Stimulated activated CD8-positive, alpha-beta memory T cell treated with anti-CD3 and anti-CD28 coated beads, Interleukin-12 subunit alpha, Interleukin-12 subunit beta, amount 100 ng/mL, for 1 hour (primary cell): ENCODE measurements around the gene TSPO.
A peak's percentile ranks its signal among the peaks of the same experiment; 100 is the strongest.
"Not testable (repeated sequence)": the region's sequence is repeated elsewhere in the genome, so short reads cannot be mapped to it uniquely, and the experiment has no call there.

Source experiments
- DNase-seq: peaks from one replicate; pipeline ENCODE4 v3.0.0-alpha.2; 2020; ENCODE audit warnings: low read depth

The TSPO gene

DNA sequence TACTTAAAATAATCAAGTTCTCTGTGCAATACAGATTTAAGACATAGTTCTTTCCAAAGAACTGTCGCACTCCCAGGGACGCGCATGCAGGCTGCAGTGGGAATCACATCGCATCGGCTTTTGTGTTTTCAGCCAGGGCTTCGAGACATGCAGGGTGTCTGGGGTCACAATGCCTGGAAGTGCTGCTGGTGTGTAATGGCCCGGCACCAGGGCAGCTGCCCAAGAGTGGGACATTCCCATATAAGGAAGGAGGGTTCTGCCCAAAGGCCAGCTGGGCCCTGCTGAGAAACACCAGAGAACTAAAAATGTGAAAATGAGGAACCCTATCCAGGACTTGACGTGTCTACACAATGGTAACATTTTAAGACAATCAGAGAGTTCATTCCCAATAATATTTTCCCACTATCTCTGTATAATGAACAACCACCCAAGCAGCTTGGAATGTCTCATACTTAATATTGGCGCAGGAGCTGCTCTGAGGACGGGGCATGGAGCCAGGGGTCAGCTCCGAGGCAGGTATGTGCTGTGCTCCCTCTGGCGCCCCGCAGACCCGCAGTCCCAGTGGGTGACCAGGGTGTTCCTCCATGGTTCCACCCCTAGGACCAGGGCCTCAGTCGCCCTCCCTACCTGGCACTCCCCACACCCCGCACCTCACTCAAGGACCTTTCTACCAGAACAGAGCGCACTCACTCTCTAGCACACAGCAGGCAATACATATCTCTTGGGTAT is 19.4 kb upstream of the TSPO start:
- DNase-seq, result no peak

DNA sequence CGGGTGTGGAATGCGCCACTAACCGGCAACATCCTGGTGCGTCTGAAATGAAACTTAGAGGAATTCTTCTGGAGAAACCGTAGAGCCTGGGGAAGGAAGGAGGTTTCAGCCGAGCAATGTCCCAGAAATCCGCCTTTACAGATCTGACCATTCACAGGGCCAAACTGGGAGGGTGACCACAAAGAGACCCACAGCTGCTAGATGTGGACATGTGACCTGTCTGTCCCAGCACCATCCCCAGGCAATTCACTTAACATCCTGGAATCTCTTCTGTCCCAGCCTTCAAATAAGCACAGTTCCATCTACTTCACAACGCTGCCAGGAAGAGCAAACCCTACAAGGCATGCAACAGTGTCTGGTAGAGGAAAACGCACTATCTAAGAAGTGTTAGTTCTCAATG is 18.0 kb upstream of the TSPO start:
- DNase-seq, result no peak

DNA sequence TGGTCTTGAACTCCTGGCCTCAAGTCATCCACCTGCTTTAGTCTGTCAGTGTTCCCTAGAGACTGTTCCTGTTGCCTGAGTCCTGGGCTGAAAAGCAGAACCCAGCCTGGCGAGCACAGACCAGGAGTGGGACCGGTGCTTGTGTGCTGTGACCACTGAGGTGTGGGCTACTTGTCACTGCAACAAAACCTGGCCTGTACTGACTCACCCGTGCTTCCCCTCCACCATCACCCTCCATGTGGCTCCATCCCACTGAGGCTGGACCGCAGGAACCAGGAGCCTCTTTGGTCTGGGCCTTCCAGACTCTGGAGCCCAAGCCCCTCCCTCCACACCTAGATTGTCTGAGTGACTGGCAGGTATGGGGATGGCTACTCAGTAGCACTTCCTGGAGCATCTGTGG is 16.8 kb upstream of the TSPO start:
- DNase-seq, result no peak

DNA sequence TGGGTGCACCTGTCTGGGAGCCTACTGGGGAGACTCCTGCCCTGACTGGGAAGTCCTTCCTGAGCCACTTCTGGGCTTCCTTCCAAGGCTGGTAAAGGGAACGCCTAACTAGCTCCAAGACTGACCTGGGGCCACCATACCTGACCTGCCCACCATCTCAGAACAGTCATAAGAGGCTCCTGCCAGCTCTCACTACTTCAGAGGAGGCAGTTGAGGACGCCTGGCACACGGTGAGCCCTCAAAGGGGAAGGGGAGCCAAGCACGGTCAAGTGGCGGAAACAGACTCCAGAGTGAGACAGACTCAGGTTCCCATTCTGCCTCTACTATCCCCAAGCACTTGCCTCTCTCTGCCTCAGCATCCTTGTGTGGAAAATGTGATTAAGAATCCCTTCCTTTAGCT is 15.8 kb upstream of the TSPO start:
- no peak for DNase-seq

DNA sequence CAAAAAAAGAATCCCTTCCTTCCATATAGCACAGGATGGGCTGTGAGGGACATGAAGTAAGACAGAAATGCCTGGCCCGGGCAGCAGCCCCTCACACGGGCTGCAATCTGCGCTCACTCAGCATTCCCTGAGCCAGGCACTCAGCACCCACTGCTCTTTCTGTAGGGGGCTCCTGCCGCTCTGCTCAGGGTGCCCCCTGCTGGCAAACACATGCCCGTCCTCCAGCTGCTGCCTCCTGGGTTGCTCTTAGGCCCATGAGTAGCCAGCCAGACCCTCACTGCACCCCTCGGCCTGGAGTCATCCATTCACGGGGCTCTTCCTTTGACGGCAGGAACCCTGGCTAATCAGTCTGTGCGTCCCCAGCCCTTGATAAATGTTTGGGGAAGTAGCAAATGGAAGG is 15.1 kb upstream of the TSPO start:
- DNase-seq, result peak; percentile 16

DNA sequence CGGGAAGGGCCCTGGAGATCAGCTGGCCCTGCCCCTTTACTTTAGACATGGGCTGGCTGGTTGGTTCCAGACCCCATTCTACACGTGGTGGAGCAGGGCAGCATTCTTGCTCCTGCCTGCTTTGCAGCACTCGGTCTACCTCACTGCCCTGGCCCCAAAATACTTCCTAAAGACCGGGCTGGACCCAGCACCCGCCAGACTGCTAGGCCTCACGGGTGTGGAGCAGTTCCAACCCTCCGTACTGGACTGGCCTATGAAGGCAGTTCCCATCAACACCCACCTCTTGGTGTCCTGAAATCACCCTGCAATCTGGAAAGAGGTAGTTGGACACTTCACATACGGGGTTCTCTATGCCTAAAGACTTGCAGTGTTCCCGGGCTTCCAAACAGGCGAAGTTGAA is 14.6 kb upstream of the TSPO start:
- no peak for DNase-seq

DNA sequence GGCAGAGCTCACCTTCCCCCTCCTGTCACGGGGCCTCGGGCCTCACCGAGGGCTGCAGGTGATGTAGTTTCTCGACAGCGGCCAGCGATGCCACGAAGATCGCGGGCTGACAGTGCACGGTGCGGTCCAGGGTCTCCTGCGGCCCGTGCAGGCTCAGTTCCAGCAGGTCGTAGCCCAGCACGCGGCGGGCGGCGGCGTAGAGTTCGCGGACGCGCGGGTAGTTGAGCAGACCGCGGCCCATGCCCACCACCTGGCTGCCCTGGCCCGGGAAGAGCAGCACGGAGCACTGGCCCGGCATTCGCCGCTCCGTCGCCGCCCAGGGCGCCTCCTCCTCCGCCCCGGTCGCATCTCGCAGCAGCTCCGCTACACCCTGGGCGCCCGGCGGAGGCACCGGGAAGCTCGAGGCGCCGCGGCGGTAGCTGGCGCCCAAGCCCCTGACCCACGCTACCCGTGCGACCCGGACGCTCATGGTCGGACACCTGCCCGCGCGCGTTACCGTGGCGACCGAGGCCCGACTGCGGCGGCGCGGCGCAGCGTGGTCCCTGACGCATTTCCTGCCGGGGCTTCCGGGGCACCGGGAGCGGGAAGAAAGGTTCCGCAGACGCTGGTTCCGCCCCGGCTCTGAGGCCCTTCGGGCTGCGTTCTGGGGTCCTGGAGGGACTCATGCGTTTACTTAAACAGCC is 8.3 kb upstream of the TSPO start, which contains the start of gene MCAT:
Gene MCAT, minus strand, starts transcription at position 519 of the 683 bp plus-strand sequence. Its CDS starts 50 bp downstream, at position 469.
- DNase-seq, result peak; percentile 64

DNA sequence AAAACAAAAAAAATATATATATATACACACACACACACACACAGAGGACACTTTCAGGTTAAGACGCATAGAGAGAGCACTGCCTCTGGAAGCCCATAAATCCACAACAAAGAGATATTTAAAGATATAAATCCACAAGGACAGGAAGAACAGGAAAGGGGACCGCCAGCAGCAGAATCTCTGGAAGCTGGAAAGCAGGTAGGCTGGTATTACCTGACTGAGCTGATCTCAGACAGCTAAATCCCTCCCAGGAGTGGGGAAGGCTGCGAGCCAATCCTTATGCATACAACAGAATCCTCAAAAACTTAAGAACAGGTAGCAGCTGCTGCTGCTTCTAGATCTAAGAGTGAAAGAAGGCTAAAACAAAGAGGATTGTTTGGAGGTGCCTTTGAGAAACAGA is 6.4 kb upstream of the TSPO start:
- no peak for DNase-seq

DNA sequence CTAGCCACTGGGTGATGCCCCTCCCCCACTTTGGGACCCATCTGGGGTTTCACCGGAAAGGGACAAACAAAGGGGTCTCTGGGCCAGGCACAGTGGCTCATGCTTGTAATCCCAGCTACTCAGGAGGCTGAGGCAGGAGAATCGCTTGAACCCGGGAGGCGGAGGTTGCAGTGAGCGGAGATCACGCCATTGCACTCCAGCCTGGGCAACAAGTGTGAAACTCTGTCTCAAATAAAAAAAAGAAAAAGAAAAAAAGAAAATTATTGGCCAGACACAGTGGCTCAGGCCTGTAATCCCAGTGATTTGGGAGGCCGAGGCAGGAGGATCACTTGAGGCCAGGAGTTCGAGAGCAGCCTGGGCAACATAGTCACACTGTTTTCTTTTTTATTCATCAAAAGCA is 6.0 kb upstream of the TSPO start:
- not testable (repeated sequence) for DNase-seq

DNA sequence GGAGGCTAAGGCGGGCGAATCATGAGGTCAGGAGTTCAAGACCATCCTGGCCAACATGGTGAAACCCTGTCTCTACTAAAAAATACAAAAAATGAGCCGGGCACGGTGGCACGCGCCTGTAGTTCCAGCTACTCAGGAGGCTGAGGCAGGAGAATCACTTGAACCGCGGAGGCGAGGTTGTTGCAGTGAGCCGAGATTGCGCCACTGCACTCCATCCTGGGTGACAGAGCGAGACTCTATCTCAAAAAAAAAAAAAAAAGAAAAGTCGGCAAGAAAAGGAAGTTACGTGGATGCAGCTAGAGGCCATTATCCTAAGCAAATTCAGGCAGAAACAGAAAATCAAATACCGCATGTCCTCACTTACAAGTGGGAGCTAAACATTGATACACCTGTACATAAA is 5.0 kb upstream of the TSPO start:
- DNase-seq, result not testable (repeated sequence)

DNA sequence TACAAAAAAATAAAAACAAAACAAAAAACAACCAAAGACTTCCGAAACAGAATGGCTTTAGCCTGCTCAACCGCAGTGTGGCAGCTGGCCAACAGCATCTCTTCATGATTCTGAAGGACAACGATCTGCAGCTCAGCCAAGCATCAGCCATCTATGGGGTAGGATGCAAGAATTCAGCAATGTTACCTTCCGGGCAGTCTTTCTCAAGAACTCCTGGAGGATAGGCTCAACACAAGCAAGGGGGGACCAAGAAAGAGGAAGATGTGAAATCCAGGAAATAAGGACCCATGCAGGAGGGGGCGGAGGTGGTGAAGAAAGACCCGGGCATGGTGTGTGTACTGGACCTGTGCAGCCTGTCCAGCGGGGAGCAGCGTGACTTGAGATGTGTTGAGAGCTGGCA is 3.5 kb upstream of the TSPO start:
- no peak for DNase-seq

DNA sequence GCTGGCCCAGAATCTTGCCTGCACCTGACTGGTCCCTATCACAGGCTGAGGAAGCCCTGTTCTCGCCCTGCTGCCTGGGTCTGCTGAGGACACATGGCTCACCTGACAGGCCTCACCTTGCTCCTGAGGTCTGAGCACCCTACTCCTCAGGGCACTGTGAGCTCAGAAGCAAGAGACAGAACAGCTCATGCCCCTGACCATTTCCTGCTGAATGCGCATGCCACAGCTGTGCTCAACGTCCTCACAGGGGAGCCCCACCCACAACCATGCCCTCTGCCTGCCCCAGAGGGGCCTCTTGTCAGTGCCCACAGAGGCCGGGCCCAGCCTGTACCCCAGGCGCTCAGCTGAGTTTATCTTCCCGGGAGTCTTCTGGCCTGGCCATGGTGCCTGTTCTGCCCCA is 2.8 kb upstream of the TSPO start:
- DNase-seq, result no peak

DNA sequence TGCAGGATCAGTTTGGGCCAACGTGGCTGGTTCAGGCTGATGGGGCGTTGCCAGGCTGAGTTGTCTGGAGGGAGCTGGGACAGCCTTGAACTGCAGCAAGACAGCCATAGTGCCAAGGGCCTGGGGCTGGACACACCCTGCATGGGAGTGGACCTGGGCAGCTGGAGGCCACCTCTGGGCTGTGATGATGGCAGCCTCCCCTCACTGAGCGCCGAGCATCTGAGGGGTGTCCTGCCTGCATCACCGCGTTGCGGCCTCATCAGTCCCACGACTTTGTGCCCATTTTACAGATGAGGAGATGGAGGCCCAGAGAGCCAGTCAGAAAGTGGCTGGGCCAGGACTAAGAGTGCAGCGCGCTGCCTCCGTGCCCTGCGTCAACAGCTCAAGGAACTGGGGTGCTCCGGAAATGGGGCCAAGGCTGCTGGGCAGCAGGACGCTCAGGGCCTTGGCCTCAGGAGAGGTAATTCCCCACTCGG is 590 bp upstream of the TSPO start:
- DNase-seq, result no peak

DNA sequence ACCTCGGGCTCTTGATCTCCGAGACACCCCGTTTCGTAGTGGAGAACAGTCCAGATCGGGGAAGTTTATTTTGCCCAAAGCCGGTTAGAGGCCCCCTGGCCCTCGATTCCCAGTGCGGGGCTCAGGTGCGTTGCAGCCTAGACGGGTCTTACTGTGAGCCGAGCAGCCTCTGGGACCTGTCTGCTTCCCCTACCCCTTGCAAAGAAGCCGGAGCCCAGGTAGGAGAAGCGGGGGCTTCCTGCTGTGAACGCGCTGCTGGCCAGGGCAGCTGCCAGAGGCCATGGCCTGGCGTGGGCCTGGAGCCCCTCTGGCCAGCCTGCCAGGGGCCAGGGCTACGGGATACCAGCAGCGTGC is 621 bp downstream of the TSPO start:
- no peak for DNase-seq

DNA sequence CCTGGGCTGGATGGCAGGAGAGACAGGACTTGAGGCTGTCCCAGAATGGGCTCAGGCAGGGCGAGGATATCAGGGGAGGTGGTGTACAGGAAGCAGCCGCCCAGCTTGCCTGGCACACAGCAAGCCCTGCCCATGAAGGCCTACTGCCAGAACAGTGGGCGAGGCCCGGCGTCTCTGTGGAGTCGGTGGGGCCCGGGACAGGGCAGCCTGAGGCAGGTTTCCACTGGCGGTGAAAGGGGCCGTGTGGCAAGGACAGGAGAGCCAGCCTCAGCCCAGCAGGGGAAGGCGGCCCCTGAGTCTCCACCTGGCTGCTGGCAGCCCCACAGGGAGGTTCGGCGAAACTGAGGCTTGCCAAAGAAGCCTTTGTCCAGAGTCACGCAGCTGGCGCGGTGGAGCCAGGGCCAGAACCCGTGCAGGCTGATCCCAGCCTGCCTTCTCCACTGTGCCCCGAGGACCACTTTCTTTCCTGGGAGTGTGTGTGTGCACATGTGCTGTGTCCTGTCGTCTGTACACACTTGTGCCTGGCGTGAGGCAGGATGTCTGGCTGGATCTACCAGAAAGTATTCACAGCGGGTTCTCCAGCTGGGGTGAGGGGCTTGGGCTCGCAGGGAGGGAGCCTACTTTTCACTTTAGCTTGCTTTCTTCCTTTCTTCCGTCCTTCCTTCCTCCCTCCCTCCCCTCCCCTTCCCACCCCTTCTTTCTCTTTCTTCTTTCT is 1.2 kb downstream of the TSPO start:
- peak; percentile 35 for DNase-seq

DNA sequence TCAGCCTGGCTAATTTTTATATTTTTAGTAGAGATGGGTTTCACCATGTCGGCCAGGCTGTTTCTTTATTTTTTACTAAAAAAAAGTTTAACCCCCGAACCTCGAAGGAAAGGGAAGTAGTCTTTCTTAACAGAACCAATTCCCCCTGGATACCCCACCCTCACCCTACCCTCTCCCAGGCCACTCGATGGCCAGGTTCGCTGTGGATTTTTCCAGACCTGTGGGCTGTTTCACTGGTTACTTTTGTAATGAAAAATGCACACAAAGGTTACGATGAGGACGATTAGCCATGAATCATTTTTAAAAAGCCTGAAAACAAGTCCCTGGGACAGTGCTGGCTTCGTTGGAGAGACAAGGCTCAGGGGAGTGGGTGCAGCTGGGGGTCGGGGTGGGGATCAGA is 2.5 kb downstream of the TSPO start:
- no peak for DNase-seq

DNA sequence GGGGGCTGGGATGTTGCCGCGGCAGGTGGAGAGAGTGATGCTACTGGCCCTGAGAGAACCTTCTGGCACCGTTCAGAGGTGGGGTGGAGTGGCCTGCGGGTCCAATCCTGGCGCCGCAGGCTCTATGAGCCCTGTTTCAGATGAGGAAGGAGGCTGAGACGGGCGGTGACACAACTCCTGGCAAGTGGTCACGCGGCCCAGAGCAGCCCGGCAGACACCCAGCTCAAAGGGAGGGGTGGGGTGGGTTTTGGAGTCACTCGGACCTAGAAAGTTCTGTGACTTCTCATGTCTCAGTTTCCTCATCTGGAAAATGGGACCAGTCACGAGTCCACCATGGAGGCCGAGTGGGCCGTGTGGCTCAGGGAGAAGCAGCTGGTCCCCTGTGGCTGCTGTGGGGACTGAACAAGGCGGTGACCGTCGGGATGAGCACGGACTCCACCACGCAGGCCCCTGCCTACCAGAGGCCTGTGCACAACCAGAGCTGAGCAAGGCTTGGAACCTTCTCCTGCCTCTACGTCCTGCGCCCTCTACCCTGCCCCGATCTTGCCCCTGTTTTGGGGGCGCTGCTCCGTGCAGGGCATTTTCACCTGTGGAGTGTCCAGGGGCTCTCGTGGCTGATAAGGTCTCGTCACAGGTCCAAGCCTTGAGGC is 3.7 kb downstream of the TSPO start:
- DNase-seq, result no peak

DNA sequence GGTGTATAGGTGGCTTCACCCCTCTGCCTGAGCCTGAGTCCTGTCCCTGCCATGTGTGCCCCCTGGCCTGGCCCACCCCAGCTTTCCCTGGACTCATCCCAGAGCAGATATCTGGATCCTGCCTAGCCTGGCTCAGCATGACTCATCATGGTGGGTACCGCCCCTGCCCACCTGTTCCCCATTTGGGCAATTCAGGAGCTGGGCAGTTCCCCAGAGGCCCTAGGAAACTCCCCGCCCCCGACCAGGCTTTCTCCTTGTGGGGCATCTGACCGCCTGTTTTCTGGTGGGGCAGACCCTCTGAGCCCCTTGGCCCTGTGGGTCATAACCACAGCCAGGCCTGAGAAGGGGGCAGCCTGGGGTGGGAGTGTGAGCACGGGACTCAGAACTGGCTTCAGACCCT is 4.4 kb downstream of the TSPO start:
- DNase-seq, result no peak

DNA sequence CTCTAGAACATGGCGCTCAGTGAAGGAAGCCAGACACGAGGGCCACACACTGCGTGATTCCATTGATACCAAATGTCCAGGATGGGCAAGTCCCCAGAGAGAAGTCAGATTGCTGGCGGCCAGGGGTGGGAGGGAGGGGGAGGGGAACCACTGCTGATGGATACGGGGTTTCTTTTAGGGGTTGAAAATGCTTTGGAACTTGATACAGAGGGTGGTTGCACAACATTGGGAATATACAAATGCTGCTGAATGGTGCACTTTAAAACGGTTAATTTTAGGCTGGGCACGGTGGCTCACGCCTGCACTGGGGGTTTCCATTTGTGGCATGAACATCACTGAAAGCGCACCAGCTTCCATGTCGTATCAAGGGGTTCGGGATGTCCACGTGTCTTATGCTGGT is 5.1 kb downstream of the TSPO start:
- DNase-seq, result no peak

DNA sequence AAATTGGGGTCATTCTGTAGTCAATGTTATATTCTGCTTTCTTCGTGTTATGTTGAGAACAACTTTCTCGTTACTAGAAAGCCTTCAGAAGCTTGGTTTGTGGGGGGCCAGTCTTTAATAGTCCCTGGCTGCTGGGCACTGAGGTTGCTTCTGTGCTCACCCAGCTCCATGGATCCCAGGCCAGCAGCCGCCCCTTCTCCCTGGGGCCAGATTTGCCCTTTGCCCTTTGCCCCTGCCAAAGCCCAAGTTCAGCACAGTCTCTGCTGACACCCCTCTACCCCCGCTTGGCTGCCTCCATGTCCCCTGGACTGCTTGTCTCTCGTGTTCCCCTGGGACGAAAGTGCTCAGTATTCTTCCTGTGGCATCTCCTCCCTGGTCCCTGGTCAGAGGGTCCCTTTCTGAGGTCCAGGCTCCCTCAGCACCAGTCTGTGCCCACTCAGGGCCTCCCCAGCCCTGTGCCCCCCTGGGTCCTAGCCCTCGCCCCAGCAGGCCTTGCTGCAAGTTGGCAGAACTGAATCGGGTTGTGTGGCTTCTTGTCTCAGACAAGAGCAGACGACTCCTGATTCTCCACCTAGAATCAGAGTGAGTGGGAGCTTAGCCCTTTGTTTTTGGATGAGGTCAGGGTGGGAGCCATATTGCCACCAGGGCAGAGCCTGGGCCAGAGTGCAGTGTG is 6.7 kb downstream of the TSPO start:
- no peak for DNase-seq

DNA sequence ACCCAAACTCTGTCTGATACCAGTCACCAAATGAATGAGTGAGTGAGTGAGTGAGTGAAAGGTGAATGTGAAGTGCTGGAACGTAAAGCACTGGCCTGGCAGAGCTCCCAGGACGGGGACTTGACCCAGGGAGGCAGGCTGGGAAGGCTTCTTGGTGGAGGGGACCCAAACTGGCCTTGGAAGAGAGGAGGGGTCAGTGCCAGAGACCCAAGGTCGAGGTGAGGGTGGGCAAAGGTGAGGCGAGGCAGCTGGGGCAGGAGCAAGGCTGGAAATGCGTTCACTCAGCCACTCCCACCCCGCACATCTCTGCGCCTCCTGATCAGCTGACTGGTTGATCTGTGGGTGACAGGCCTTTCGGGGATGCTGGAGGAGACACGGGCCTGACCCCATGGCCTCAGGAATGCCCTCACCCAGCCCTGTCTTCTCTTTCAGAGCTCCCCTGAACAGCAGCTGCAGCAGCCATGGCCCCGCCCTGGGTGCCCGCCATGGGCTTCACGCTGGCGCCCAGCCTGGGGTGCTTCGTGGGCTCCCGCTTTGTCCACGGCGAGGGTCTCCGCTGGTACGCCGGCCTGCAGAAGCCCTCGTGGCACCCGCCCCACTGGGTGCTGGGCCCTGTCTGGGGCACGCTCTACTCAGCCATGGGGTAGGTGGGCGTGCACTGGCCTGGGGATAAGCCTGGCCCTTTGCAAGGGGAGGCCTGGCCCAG is 7.6 kb downstream of the TSPO start:
- no peak for DNase-seq
